PFSK-1 (cell line): ENCODE data around the gene PI4KA. TPM values are rescaled to one million over a fixed set of nuclear protein-coding genes. Genes with fewer than 3 reads are reported as not detected.

Source experiments
- FOXP2 ChIP-seq: optimal IDR thresholded peaks from 2 replicates; pipeline ENCODE3; 2011; ENCODE audit warnings: borderline replicate concordance, control low read depth, inconsistent platforms; ENCODE audit not compliant: insufficient read depth; ENCODE audit errors: extremely low read length, extremely low read depth
- POLR2AphosphoS5 ChIP-seq: IDR thresholded peaks from 2 replicates; pipeline ENCODE4 v1.6.1; 2012; ENCODE audit warnings: low read depth, mild to moderate bottlenecking, control low read depth, low read length, moderate library complexity
- SIN3A ChIP-seq: IDR thresholded peaks from 2 replicates; pipeline ENCODE4 v1.6.1; 2012; ENCODE audit warnings: mild to moderate bottlenecking, low read length, moderate library complexity, borderline replicate concordance; ENCODE audit not compliant: insufficient read depth
- TAF1 ChIP-seq: IDR thresholded peaks from 2 replicates; pipeline ENCODE4 v1.6.1; 2012; ENCODE audit warnings: low read length, control low read depth, borderline replicate concordance; ENCODE audit not compliant: insufficient read depth
- polyA plus RNA-seq: library from polyadenylated mRNA; unstranded; fragments of >200 nt; gene quantifications from one replicate; pipeline ENCODE4 v1.2.1, GENCODE V29; 2012; ENCODE audit warnings: low read depth, missing spikeins; ENCODE audit not compliant: insufficient read length
- TF ChIP-seq, protein P1 (sequence below), 2 experiments: IDR thresholded peaks; 2 replicates each; pipeline versions ENCODE4 v1.6.1 to v1.8.0; 2011 to 2012; ENCODE audit warnings: low read depth in 2 of 2, low read length in 2 of 2, control low read depth in 1 of 2, inconsistent platforms in 1 of 2, mild to moderate bottlenecking in 1 of 2, moderate library complexity in 1 of 2; ENCODE audit not compliant: insufficient read depth in 1 of 2

Gene PI4KA
- 87.8 TPM for polyA plus RNA-seq

DNA sequence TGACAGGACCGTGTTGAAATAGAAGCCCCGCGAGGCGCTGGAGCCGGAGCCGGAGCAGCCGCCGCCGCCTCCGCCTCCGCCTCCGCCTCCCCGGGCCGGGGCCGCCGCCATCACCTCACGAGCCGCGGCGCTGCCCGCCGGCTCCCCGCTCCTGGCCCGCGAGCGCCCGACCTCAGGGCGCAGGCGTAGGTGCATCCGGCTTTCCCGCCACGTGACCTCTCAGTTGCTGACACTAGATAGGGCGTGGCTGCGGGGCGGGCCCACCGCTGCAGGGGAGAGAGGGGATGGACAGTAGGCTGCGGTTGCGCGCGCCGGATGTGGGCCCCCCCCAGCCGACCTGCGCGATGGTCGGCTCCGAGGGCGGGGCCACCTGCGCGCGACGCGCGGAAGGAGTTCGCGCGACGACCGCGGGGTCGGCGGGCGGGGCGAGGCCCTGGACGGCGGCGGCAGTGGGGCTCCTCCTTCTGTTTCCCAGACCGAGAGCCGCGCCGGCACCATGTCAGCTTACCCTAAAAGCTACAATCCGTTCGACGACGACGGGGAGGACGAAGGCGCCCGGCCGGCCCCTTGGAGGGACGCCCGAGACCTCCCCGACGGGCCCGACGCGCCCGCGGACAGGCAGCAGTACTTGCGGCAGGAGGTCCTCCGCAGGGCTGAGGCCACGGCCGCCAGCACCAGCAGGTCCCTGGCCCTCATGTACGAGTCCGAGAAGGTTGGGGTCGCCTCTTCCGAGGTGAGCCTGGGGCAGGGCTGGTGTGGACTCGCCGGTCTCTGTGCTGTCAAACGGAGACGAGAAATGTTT is at the start of gene PI4KA, which contains the start of gene SNAP29:
TSS of gene PI4KA (minus strand) at position 197 of the 802 bp plus-strand sequence. CDS start at position 111, 86 bp downstream.
TSS of gene SNAP29 (plus strand) at position 393 of the 802 bp plus-strand sequence. CDS start at position 497, 104 bp downstream.
- TF ChIP-seq FOXP2 (peak; percentile 98), POLR2AphosphoS5 (peak; percentile 57), SIN3A (0 out of 2 replicates have a peak, but pooled peaks have one; percentile 43), TAF1 (no peak)
- TF ChIP-seq, protein P1, sequence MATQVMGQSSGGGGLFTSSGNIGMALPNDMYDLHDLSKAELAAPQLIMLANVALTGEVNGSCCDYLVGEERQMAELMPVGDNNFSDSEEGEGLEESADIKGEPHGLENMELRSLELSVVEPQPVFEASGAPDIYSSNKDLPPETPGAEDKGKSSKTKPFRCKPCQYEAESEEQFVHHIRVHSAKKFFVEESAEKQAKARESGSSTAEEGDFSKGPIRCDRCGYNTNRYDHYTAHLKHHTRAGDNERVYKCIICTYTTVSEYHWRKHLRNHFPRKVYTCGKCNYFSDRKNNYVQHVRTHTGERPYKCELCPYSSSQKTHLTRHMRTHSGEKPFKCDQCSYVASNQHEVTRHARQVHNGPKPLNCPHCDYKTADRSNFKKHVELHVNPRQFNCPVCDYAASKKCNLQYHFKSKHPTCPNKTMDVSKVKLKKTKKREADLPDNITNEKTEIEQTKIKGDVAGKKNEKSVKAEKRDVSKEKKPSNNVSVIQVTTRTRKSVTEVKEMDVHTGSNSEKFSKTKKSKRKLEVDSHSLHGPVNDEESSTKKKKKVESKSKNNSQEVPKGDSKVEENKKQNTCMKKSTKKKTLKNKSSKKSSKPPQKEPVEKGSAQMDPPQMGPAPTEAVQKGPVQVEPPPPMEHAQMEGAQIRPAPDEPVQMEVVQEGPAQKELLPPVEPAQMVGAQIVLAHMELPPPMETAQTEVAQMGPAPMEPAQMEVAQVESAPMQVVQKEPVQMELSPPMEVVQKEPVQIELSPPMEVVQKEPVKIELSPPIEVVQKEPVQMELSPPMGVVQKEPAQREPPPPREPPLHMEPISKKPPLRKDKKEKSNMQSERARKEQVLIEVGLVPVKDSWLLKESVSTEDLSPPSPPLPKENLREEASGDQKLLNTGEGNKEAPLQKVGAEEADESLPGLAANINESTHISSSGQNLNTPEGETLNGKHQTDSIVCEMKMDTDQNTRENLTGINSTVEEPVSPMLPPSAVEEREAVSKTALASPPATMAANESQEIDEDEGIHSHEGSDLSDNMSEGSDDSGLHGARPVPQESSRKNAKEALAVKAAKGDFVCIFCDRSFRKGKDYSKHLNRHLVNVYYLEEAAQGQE (IDR thresholded peaks at IDR 0.05; ENCODE audit: insufficient read depth in 1 of 2, low read depth in 2 of 2, low read length in 2 of 2): no peak

DNA sequence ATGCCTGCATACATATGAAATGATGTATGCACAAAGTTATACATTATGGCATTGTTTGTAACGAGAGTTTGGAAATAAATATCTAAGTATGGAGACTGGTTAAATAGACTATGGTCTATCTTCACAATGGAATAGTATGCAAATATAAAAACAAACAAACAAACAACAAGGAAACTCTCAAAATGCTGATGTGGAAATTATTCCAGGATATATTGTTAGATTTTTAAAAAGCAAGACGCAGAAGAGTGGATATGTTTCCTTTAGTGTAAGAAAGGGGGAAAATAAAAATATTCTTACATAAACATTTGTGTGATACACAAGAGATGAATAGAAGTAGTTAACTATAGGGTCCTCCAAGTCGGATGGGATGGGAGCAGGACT is 47.8 kb upstream of the PI4KA start:
- no peak for TF ChIP-seq SIN3A
- TF ChIP-seq, protein P1 (IDR thresholded peaks at IDR 0.05; ENCODE audit: insufficient read depth in 1 of 2, low read depth in 2 of 2, low read length in 2 of 2): no peak
- TF ChIP-seq TAF1: no peak
- TF ChIP-seq POLR2AphosphoS5: no peak
- no peak for TF ChIP-seq FOXP2

DNA sequence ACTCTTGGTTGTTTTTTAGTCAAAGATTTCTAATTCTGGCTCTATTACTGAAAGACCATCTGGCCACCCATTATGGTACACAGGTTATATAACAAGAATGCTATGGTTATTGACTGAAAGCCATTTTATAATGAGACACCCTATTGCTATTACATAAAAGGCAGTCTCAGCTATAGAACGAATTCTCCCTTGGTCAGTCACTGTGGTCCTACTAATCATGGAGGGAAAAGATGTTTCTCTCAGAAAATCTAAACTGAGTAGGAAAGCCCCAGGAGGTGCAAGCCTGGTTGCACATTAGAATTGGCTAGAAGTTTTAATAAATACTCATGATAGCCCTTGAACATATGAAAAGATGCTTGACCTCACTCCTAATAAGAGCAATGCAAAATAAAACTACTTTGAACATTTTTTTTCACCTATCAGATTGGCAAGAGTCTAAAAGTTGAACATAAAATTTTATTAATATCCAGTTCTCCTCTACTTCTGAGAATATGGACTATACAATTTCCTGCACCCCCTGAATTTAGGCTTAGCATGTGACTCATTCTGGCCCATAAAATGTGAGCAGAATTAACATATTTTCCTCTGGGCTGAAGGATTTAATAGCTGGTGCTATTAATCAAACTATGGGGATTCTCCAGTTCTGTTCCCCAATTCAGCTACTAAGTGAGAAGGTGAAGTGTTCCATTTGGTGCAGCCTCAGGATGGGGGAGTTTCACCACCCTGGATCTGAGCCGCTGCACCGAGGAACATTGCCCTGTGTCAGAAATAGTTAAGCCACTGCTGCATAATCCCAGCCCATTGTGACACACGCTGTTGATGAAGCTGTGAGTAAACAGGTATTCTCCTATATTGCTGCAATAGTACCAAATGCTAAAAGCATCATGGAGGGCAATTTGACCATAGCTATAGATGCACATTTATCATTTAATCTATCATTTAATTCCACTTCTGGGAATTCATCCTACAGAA is 47.1 kb upstream of the PI4KA start:
- TF ChIP-seq TAF1 (no peak), FOXP2 (no peak), POLR2AphosphoS5 (no peak), SIN3A (no peak)
- TF ChIP-seq, protein P1 (IDR thresholded peaks at IDR 0.05; ENCODE audit: insufficient read depth in 1 of 2, low read depth in 2 of 2, low read length in 2 of 2): no peak

DNA sequence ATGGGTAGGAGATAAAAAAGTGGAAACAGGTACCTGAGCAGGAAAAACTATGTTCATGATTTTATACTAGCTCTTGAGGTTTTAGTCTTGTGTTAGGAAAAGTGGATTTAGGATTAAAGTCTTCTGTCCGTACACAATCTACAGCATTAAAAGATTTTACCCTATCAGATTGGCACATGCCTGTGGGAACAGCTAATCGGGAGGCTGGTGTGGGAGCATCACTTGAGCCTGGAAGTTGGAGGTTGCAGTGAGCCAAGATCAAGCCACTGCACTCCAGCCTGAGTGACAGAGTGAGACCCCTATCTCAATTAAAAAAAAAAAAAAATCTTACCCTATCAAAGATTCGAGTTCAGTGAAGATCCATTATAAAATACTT is 46.4 kb upstream of the PI4KA start:
- TF ChIP-seq SIN3A: no peak
- no peak for TF ChIP-seq POLR2AphosphoS5
- no peak for TF ChIP-seq FOXP2
- TF ChIP-seq, protein P1 (IDR thresholded peaks at IDR 0.05; ENCODE audit: insufficient read depth in 1 of 2, low read depth in 2 of 2, low read length in 2 of 2): no peak
